ENCODE results near the gene ANGPTL4.
"Not testable (repeated sequence)": the region's sequence is repeated elsewhere in the genome, so short reads cannot be mapped to it uniquely, and the experiment has no call there.

DNA sequence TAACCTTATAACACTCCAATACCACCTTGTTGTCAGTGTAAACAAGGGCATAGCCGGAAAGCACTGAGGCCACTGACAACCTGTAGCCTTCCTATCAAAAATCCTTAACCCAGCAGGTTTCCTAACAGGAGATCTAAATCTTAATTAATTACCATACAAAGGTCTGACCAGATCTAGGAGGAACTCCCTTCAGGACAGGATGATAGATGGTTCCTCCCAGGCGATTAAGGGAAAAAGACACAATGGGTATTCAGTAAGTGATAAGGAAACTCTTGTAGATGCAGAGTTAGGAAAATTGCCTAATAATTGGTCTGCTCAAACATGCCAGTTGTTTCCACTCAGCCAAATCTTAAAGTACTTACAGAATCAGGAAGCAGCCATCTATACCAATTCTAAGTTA is 21.1 kb downstream of the ANGPTL4 start:
- TF ChIP-seq, protein P1, sequence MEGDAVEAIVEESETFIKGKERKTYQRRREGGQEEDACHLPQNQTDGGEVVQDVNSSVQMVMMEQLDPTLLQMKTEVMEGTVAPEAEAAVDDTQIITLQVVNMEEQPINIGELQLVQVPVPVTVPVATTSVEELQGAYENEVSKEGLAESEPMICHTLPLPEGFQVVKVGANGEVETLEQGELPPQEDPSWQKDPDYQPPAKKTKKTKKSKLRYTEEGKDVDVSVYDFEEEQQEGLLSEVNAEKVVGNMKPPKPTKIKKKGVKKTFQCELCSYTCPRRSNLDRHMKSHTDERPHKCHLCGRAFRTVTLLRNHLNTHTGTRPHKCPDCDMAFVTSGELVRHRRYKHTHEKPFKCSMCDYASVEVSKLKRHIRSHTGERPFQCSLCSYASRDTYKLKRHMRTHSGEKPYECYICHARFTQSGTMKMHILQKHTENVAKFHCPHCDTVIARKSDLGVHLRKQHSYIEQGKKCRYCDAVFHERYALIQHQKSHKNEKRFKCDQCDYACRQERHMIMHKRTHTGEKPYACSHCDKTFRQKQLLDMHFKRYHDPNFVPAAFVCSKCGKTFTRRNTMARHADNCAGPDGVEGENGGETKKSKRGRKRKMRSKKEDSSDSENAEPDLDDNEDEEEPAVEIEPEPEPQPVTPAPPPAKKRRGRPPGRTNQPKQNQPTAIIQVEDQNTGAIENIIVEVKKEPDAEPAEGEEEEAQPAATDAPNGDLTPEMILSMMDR (conservative IDR thresholded peaks at IDR 0.05; ENCODE audit: low read length): not testable (repeated sequence)
- TF ChIP-seq EZH2phosphoT487 (IDR thresholded peaks at IDR 0.05; ENCODE audit: borderline replicate concordance): not testable (repeated sequence)
